SK-N-SH (cell line): Measurements from ENCODE around the gene CCDC183. TPM values are rescaled to one million over a fixed set of nuclear protein-coding genes. Genes with fewer than 3 reads are reported as not detected.

Experiments used
- CTCF ChIA-PET: fragments of 300-600, 350-600 bp; formaldehyde crosslinking; extraction: SDS; loops from one replicate; lab custom pipeline; 2021; lab: Yijun Ruan, JAX
- POLR2A ChIA-PET: fragments of 350-600 bp; sonication (Branson Sonifier 250); formaldehyde crosslinking; extraction: SDS; loops from one replicate; lab custom pipeline; 2020; ENCODE audit warnings: antibody characterized with exemption, inconsistent platforms; lab: Yijun Ruan, JAX
- DNase-seq: peaks from one replicate; pipeline ENCODE4 v3.0.0; 2012
- H2AFZ ChIP-seq: fragments of 200-600 bp; sonication (generic); 2 replicates; pipeline ENCODE4 v1.8.1; 2016; ENCODE audit warnings: antibody characterized with exemption, mild to moderate bottlenecking, low read depth
- H3F3A ChIP-seq: fragments of 200-600 bp; sonication (generic); replicated peaks from 2 replicates; pipeline ENCODE3; 2016; ENCODE audit warnings: antibody characterized with exemption, mild to moderate bottlenecking; ENCODE audit not compliant: insufficient read depth
- H3K27ac ChIP-seq, 2 experiments: fragments of 200-500 bp in 1 of 2; fragments of 200-600 bp in 1 of 2; sonication (Bioruptor generic) in 1 of 2; sonication (generic), shearing (Covaris generic) in 1 of 2; 2 replicates each; pipeline versions ENCODE4 v1.5.1 to v1.6.1; 2014 to 2016; ENCODE audit warnings: low read depth in 2 of 2, inconsistent platforms in 1 of 2, low read length in 1 of 2, mild to moderate bottlenecking in 1 of 2, mixed read lengths in 1 of 2
- H3K27me3 ChIP-seq: fragments of 200-600 bp; sonication (generic), shearing (Covaris generic); 2 replicates; pipeline ENCODE4 v1.6.1; 2016; ENCODE audit warnings: mixed run types; ENCODE audit not compliant: insufficient read depth
- H3K36me3 ChIP-seq, 2 experiments: fragments of 200-500 bp in 1 of 2; fragments of 200-600 bp in 1 of 2; sonication (Bioruptor generic) in 1 of 2; sonication (generic) in 1 of 2; replicated peaks in 1 of 2; 2 replicates each; pipeline versions ENCODE3 to v1.5.1; 2014 to 2016; ENCODE audit warnings: low read length in 1 of 2, mild to moderate bottlenecking in 1 of 2; ENCODE audit not compliant: insufficient read depth in 2 of 2, control insufficient read depth in 1 of 2
- H3K4me1 ChIP-seq, 2 experiments: fragments of 200-500 bp in 1 of 2; fragments of 200-600 bp in 1 of 2; sonication (Bioruptor generic) in 1 of 2; sonication (generic), shearing (Covaris generic) in 1 of 2; 2 replicates each; pipeline versions ENCODE4 v1.5.1 to v1.6.1; 2014 to 2016; ENCODE audit warnings: low read depth in 1 of 2, low read length in 1 of 2, mixed run types in 1 of 2; ENCODE audit not compliant: insufficient read depth in 2 of 2, control insufficient read depth in 1 of 2
- H3K4me2 ChIP-seq: fragments of 200-600 bp; sonication (generic), shearing (Covaris generic); 2 replicates; pipeline ENCODE4 v1.6.1; 2017; ENCODE audit warnings: mixed run types
- H3K4me3 ChIP-seq, 2 experiments: fragments of 200-500 bp in 1 of 2; fragments of 200-600 bp in 1 of 2; sonication (Bioruptor generic) in 1 of 2; sonication (generic), shearing (Covaris generic) in 1 of 2; 2 replicates each; pipeline versions ENCODE4 v1.5.1 to v1.8.1; 2014 to 2016; ENCODE audit warnings: low read depth in 2 of 2, inconsistent platforms in 1 of 2, low read length in 1 of 2, mild to moderate bottlenecking in 1 of 2, mixed read lengths in 1 of 2, moderate library complexity in 1 of 2
- H3K79me2 ChIP-seq: fragments of 200-600 bp; sonication (generic); 2 replicates; pipeline ENCODE4 v1.8.1; 2017; ENCODE audit warnings: mild to moderate bottlenecking; ENCODE audit not compliant: insufficient read depth
- H3K9ac ChIP-seq: fragments of 200-600 bp; sonication (generic); 2 replicates; pipeline ENCODE4 v1.6.1; 2017; ENCODE audit warnings: mixed run types
- H3K9me2 ChIP-seq: fragments of 200-600 bp; sonication (generic); 2 replicates; pipeline ENCODE4 v1.6.1; 2017; ENCODE audit warnings: mixed run types
- H3K9me3 ChIP-seq: fragments of 200-600 bp; sonication (generic); 2 replicates; pipeline ENCODE4 v1.6.1; 2017; ENCODE audit warnings: mixed run types, mild to moderate bottlenecking, moderate library complexity
- H4K20me1 ChIP-seq: fragments of 200-600 bp; sonication (generic); 2 replicates; pipeline ENCODE4 v1.6.1; 2017; ENCODE audit warnings: mild to moderate bottlenecking, mixed run types; ENCODE audit not compliant: insufficient read depth
- CHD2 ChIP-seq: fragments of 150-350 bp; IDR thresholded peaks from 2 replicates; pipeline ENCODE4 v1.6.1; 2018; ENCODE audit warnings: low read length; ENCODE audit not compliant: partially characterized antibody
- EZH2phosphoT487 ChIP-seq: fragments of 200-600 bp; sonication (generic); IDR thresholded peaks from 2 replicates; pipeline ENCODE4 v1.6.1; 2017; ENCODE audit warnings: low read depth, mixed run types, mild to moderate bottlenecking, antibody characterized with exemption, moderate library complexity, borderline replicate concordance
- FOSL2 ChIP-seq: IDR thresholded peaks from 2 replicates; pipeline ENCODE4 v1.4.0; 2012; ENCODE audit warnings: low read depth, mild to moderate bottlenecking, moderate library complexity, borderline replicate concordance
- FOXJ3 ChIP-seq: sonication (generic); formaldehyde crosslinking; IDR thresholded peaks from 2 replicates; pipeline ENCODE4 v1.5.1; 2020; ENCODE audit warnings: mild to moderate bottlenecking, missing genetic modification reagents
- MAX ChIP-seq: IDR thresholded peaks from 2 replicates; pipeline ENCODE4 v1.4.0; 2012; ENCODE audit warnings: low read depth
- MEF2A ChIP-seq: IDR thresholded peaks from 2 replicates; pipeline ENCODE4 v1.4.0; 2012; ENCODE audit warnings: low read depth, borderline replicate concordance
- MXI1 ChIP-seq: IDR thresholded peaks from 2 replicates; pipeline ENCODE4 v1.6.1; 2012; ENCODE audit warnings: mild to moderate bottlenecking, low read depth, low read length, improper control_type of control experiment
- NRF1 ChIP-seq: IDR thresholded peaks from 2 replicates; pipeline ENCODE4 v1.6.1; 2012; ENCODE audit warnings: low read depth, mild to moderate bottlenecking, low read length
- RCOR1 ChIP-seq: fragments of 150-350 bp; IDR thresholded peaks from 2 replicates; pipeline ENCODE4 v1.6.1; 2017; ENCODE audit warnings: antibody characterized with exemption, low read length
- RXRA ChIP-seq: IDR thresholded peaks from 2 replicates; pipeline ENCODE4 v1.4.0; 2012; ENCODE audit warnings: low read depth, mild to moderate bottlenecking, borderline replicate concordance
- SIN3A ChIP-seq: IDR thresholded peaks from 2 replicates; pipeline ENCODE4 v1.6.1; 2012; ENCODE audit warnings: low read depth, mild to moderate bottlenecking, low read length, moderate library complexity, borderline replicate concordance
- USF2 ChIP-seq: fragments of 150-350 bp; IDR thresholded peaks from 2 replicates; pipeline ENCODE4 v1.6.1; 2017; ENCODE audit warnings: antibody characterized with exemption, low read length, low read depth, borderline replicate concordance
- YY1 ChIP-seq: IDR thresholded peaks from 2 replicates; pipeline ENCODE4 v1.4.0; 2012; ENCODE audit warnings: low read depth, mild to moderate bottlenecking
- ZBTB33 ChIP-seq: IDR thresholded peaks from 2 replicates; pipeline ENCODE4 v1.4.0; 2012; ENCODE audit warnings: low read depth, borderline replicate concordance
- WGBS: methylation state at CpG from one replicate; pipeline ENCODE4 v1.1.6; 2017; ENCODE audit warnings: low lambda C conversion rate; 5-methylcytosine and 5-hydroxymethylcytosine counted together
- polyA plus RNA-seq, 3 experiments: library from polyadenylated mRNA; depleted of rRNA; stranded (reverse); fragments of >200 nt; gene quantifications; 2 replicates each; pipeline ENCODE4 v1.2.3, GENCODE V29; 2012
- TF ChIP-seq, protein P1 (sequence below): fragments of 150-350 bp; IDR thresholded peaks from 2 replicates; pipeline ENCODE4 v1.6.1; 2016; ENCODE audit warnings: mild to moderate bottlenecking, low read depth, low read length
- TF ChIP-seq, protein P2 (sequence below): IDR thresholded peaks from 2 replicates; pipeline ENCODE4 v1.6.1; 2012; ENCODE audit warnings: mild to moderate bottlenecking, low read depth, low read length, moderate library complexity

CCDC183 gene
- polyA plus RNA-seq, 1 of the 3 experiments (the other 2 are of a cell fraction), result 5.3 TPM

DNA sequence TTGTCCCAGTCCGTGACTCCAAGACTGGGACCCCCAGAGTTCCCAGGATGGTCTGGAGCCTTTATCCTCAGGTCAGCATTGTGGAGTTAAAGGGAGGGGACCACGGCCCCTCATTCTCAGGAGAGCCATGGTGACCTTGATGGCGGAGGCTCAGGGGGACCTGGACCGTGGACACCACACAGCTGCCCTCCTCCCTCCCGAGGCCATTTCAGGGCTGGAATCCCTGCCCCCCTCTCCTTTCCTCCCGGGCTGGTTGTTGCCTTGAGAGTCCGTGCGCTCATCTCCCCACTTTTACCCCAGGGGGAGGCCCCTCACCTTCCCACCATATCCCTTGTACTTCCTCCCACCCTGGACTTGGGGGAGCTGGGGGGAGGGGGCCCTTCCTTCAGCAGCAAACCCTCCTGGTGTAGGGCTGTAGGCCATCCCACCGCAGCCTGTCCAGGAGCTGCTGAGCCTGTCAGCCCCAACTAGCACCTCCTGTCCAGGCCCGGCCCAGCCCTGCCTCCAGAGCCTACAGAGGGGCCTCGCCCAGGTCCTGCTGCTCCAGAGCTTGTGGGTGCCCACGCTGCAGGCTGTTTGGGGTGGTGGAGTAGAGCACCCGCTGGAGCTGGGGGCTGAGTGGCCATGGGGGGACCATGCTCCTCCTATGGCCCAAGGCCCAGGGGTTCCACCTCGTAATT, 31.8 kb downstream of the CCDC183 start:
- 96% methylated on average over 13 of the region's 14 CpGs for WGBS
- no peak for DNase-seq
- Histone ChIP-seq H3K36me3 (peaks cover 7 to 80% of the 10 kb centered on the region in 2 experiments), H4K20me1 (no peaks in the 10 kb centered on the region), H2AFZ (no peak overlapping the region), H3K4me2 (no peak overlapping the region), H3K4me1 (no peaks in the 10 kb centered on the region), H3F3A (no peaks in the 10 kb centered on the region), H3K4me3 (no peak overlapping the region), H3K9me2 (no peaks in the 10 kb centered on the region), H3K9ac (no peak overlapping the region), H3K27me3 (no peaks in the 10 kb centered on the region), H3K79me2 (no peaks in the 10 kb centered on the region), H3K9me3 (no peaks in the 10 kb centered on the region), H3K27ac (no peak overlapping the region)
- ChIA-PET CTCF (interaction anchor here (1.1 to 1.5 kb wide), 3 partner anchors 8 to 18 kb away, joined by 3 to 4 read pairs (median 3); no protein-coding TSS in a partner anchor), POLR2A (interaction anchor here (1.8 kb wide), 1 partner anchor 14 kb away, joined by 4 read pairs; the partner anchor contains the start of gene AJM1)
- TF ChIP-seq USF2 (no peak), FOSL2 (no peak), CHD2 (no peak), SIN3A (no peak), MEF2A (no peak), MXI1 (no peak), EZH2phosphoT487 (no peak), FOXJ3 (no peak), MAX (no peak), RCOR1 (no peak), RXRA (no peak), ZBTB33 (no peak), NRF1 (no peak), YY1 (no peak)
- TF ChIP-seq, protein P1, sequence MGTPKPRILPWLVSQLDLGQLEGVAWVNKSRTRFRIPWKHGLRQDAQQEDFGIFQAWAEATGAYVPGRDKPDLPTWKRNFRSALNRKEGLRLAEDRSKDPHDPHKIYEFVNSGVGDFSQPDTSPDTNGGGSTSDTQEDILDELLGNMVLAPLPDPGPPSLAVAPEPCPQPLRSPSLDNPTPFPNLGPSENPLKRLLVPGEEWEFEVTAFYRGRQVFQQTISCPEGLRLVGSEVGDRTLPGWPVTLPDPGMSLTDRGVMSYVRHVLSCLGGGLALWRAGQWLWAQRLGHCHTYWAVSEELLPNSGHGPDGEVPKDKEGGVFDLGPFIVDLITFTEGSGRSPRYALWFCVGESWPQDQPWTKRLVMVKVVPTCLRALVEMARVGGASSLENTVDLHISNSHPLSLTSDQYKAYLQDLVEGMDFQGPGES, result no peak
- TF ChIP-seq, protein P2, sequence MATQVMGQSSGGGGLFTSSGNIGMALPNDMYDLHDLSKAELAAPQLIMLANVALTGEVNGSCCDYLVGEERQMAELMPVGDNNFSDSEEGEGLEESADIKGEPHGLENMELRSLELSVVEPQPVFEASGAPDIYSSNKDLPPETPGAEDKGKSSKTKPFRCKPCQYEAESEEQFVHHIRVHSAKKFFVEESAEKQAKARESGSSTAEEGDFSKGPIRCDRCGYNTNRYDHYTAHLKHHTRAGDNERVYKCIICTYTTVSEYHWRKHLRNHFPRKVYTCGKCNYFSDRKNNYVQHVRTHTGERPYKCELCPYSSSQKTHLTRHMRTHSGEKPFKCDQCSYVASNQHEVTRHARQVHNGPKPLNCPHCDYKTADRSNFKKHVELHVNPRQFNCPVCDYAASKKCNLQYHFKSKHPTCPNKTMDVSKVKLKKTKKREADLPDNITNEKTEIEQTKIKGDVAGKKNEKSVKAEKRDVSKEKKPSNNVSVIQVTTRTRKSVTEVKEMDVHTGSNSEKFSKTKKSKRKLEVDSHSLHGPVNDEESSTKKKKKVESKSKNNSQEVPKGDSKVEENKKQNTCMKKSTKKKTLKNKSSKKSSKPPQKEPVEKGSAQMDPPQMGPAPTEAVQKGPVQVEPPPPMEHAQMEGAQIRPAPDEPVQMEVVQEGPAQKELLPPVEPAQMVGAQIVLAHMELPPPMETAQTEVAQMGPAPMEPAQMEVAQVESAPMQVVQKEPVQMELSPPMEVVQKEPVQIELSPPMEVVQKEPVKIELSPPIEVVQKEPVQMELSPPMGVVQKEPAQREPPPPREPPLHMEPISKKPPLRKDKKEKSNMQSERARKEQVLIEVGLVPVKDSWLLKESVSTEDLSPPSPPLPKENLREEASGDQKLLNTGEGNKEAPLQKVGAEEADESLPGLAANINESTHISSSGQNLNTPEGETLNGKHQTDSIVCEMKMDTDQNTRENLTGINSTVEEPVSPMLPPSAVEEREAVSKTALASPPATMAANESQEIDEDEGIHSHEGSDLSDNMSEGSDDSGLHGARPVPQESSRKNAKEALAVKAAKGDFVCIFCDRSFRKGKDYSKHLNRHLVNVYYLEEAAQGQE, result no peak
